ENCODE measurements around the gene MAFG. TPM values are rescaled to one million over a fixed set of nuclear protein-coding genes. Genes with fewer than 3 reads are reported as not detected.

Gene MAFG
- total and polyA plus RNA-seq, 8 donors: 2.3 to 30.4 (median 11.2) TPM

DNA sequence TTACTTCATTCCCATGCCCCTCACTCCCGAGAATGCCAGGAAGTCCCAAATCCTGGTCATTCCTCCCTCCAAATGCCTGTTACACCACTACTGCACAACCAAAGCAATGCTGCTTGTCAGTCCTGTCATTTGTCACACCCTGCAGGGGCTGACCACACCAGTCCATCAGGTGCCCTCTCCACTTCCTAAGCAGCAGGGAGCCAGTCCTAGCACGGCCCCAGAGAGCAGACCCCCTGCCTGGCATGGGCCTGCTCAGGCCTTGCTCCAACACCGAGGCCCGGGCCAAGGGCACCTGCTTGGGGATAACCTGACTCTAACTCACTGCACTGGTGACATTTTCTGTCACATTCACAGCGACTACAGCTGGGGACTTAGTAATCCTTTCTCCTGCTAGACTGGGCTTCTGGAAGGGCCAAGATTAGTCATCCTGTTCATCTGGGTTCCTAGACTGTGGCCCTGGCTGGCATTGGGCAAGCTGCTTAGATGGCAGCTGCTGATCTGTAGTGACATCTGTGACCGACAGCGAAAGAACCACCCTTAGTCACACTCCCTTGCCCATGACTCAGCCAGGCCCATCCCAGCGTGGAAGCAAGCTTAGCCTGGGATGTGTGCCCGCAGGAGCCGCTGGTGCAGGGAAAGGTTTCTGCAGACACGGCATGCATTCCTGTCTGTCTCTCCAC, 41.5 kb downstream of the MAFG start:
- Histone ChIP-seq H3K9me3 (no peaks in the 10 kb centered on the region), H3K27ac (no peak overlapping the region), H3K27me3 (no peaks in the 10 kb centered on the region), H3K4me3 (no peak overlapping the region), H3K36me3 (peaks cover 33 to 91% (median 88%) of the 10 kb centered on the region in 4 donors), H3K4me1 (peaks cover 15 to 28% (median 22%) of the 10 kb centered on the region in 4 donors)
- no peak for DNase-seq
- TF ChIP-seq POLR2A (IDR thresholded peaks at IDR 0.05) (no peak), POLR2AphosphoS5 (IDR thresholded peaks at IDR 0.05) (peak in 1 of 3 donors; percentile 27), CTCF (IDR thresholded peaks at IDR 0.05) (no peak), EP300 (IDR thresholded peaks at IDR 0.05) (no peak)
- intact Hi-C loops (cut with DNase I; ENCODE audit: low total_unique reads): no loop called here
- 84 to 92% (median 88%) methylated on average over 11 of the region's 11 CpGs for WGBS, 5 donors

DNA sequence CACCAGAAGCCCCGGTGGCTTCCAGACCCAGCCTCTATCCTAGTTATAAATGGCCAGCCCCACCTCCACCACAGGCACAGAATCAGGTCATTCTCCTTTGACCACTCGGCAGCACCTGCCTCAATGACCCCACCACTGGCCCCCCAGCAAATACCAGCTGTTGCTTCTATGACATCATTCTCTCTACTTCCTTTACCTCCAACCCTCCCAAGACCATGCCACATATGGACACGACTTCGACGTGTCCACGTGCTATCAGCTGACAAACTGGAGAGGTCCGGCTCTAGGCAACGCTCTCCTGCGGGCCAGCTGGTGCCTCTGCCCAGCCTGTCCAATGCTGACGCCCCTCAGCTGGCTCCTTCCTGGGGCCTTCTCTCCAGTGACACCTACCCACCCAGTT, 42.1 kb downstream of the MAFG start:
- H3K27ac ChIP-seq: no peak overlapping the region
- H3K27me3 ChIP-seq: no peaks in the 10 kb centered on the region
- TF ChIP-seq POLR2AphosphoS5 (IDR thresholded peaks at IDR 0.05): no peak
- TF ChIP-seq EP300 (IDR thresholded peaks at IDR 0.05): no peak
- no peak for TF ChIP-seq POLR2A (IDR thresholded peaks at IDR 0.05)
- TF ChIP-seq CTCF (IDR thresholded peaks at IDR 0.05): no peak
- no peak overlapping the region for H3K4me3 ChIP-seq
- peaks cover 11 to 24% (median 17%) of the 10 kb centered on the region in 4 donors for H3K4me1 ChIP-seq
- 82 to 88% (median 86%) methylated on average over 10 of the region's 10 CpGs for WGBS, 5 donors
- intact Hi-C loops (cut with DNase I; ENCODE audit: low total_unique reads): no loop called here
- no peaks in the 10 kb centered on the region for H3K9me3 ChIP-seq
- H3K36me3 ChIP-seq: peaks cover 33 to 95% (median 93%) of the 10 kb centered on the region in 4 donors
- DNase-seq: no peak

DNA sequence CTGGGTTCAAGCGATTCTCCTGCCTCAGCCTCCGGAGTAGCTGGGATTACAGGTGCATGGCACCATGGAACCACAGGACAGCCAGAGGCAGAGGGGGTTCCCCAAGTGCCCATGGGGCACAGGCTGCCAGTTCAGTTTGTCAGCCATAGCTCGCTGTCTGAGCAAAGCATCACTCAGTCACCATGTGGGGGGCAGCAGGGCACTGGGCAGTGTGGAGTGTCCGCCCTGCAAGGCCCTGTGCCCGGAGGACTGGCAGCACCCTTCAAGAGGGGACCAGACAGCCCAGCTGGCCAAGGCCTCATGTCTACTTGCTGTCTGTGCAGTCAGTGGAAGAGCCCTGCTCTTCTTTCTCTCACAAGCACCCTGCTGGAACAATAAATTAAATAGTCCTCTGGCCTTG, 42.6 kb downstream of the MAFG start:
- no peak overlapping the region for H3K4me3 ChIP-seq
- DNase-seq: no peak
- no peak for TF ChIP-seq CTCF (IDR thresholded peaks at IDR 0.05)
- TF ChIP-seq POLR2A (IDR thresholded peaks at IDR 0.05): no peak
- TF ChIP-seq POLR2AphosphoS5 (IDR thresholded peaks at IDR 0.05): no peak
- TF ChIP-seq EP300 (IDR thresholded peaks at IDR 0.05): no peak
- H3K27ac ChIP-seq: no peak overlapping the region
- H3K27me3 ChIP-seq: no peaks in the 10 kb centered on the region
- 94 to 99% (median 96%) methylated on average over 4 to 5 of the region's 5 CpGs for WGBS, 5 donors
- intact Hi-C loops (cut with DNase I; ENCODE audit: low total_unique reads): no loop called here
- H3K36me3 ChIP-seq: peaks cover 33 to 98% (median 95%) of the 10 kb centered on the region in 4 donors
- H3K9me3 ChIP-seq: no peaks in the 10 kb centered on the region
- peaks cover 6 to 19% (median 13%) of the 10 kb centered on the region in 4 donors for H3K4me1 ChIP-seq

GRCh38 chr17:81884520-81884919, 43.0 kb downstream of the MAFG start:
- no peak overlapping the region for H3K27ac ChIP-seq
- WGBS, 5 donors: 50 to 79% (median 71%) methylated on average over 6 to 11 of the region's 11 CpGs
- no peak for DNase-seq
- no peak overlapping the region for H3K4me3 ChIP-seq
- peaks cover 29 to 98% (median 95%) of the 10 kb centered on the region in 4 donors for H3K36me3 ChIP-seq
- H3K9me3 ChIP-seq: no peaks in the 10 kb centered on the region
- H3K4me1 ChIP-seq: peaks cover 1 to 15% (median 8%) of the 10 kb centered on the region in 4 donors
- intact Hi-C loops (cut with DNase I; ENCODE audit: low total_unique reads): no loop called here
- H3K27me3 ChIP-seq: no peaks in the 10 kb centered on the region
- TF ChIP-seq CTCF (IDR thresholded peaks at IDR 0.05) (no peak), POLR2AphosphoS5 (IDR thresholded peaks at IDR 0.05) (no peak), EP300 (IDR thresholded peaks at IDR 0.05) (no peak), POLR2A (IDR thresholded peaks at IDR 0.05) (no peak)
